Activated CD4-positive, alpha-beta memory T cell treated with anti-CD3 and anti-CD28 coated beads, Interleukin-2, amount 10 ng/mL, durations not matched to agents 7 days and 5 days (primary cell): ENCODE measurements around the gene CNTNAP2. TPM values are rescaled to one million over a fixed set of nuclear protein-coding genes. Genes with fewer than 3 reads are reported as not detected.

ENCODE experiments used
- CTCF ChIA-PET: fragments of 350-600 bp; sonication (Branson Sonifier 250); formaldehyde crosslinking; loops from one replicate; lab custom pipeline; 2021; ENCODE audit warnings: antibody characterized with exemption, inconsistent platforms; lab: Charles Lee
- POLR2A ChIA-PET: fragments of 350-600 bp; sonication (Branson Sonifier 250); formaldehyde crosslinking; loops from one replicate; lab custom pipeline; 2021; ENCODE audit warnings: antibody characterized with exemption; lab: Charles Lee
- DNase-seq: peaks from one replicate; pipeline ENCODE4 v3.0.0-alpha.2; 2020
- H3K27ac Mint-ChIP-seq: one replicate; pipeline ENCODE4 v1.8.0; 2021; ENCODE audit warnings: mild to moderate bottlenecking, mixed read lengths
- H3K27me3 Mint-ChIP-seq: one replicate; pipeline ENCODE4 v1.8.0; 2021; ENCODE audit warnings: mixed read lengths
- H3K36me3 Mint-ChIP-seq: one replicate; pipeline ENCODE4 v1.8.0; 2021; ENCODE audit warnings: low read depth, mixed read lengths
- H3K4me1 Mint-ChIP-seq: one replicate; pipeline ENCODE4 v1.8.0; 2021; ENCODE audit warnings: mixed read lengths
- H3K4me3 Mint-ChIP-seq: one replicate; pipeline ENCODE4 v1.8.0; 2021; ENCODE audit warnings: mild to moderate bottlenecking, mixed read lengths
- H3K9me3 Mint-ChIP-seq: one replicate; pipeline ENCODE4 v1.8.0; 2021; ENCODE audit warnings: mixed read lengths
- total RNA-seq, 2 experiments: library from RNA; stranded (reverse); gene quantifications; one replicate each; pipeline ENCODE4 v1.2.3, GENCODE V29; 2021

Gene CNTNAP2
- total RNA-seq, 2 experiments from 2014 or later: not detected

GRCh38 chr7:147982307-147982706 is 1865.7 kb downstream of the CNTNAP2 start:
- CTCF ChIA-PET: no interaction called here
- no peaks in the 10 kb centered on the region for H3K36me3 Mint-ChIP-seq
- H3K27me3 Mint-ChIP-seq: no peaks in the 10 kb centered on the region
- H3K4me3 Mint-ChIP-seq: no peak overlapping the region
- DNase-seq: no peak
- no peak overlapping the region for H3K27ac Mint-ChIP-seq
- no peaks in the 10 kb centered on the region for H3K4me1 Mint-ChIP-seq
- no peaks in the 10 kb centered on the region for H3K9me3 Mint-ChIP-seq
- POLR2A ChIA-PET: no interaction called here

GRCh38 chr7:147984265-147984664 is 1867.7 kb downstream of the CNTNAP2 start:
- H3K4me1 Mint-ChIP-seq: no peaks in the 10 kb centered on the region
- CTCF ChIA-PET: no interaction called here
- DNase-seq: no peak

GRCh38 chr7:147990079-147990478 is 1873.5 kb downstream of the CNTNAP2 start:
- Mint-ChIP-seq H3K9me3 (no peaks in the 10 kb centered on the region), H3K36me3 (no peaks in the 10 kb centered on the region), H3K4me3 (no peak overlapping the region), H3K27ac (no peak overlapping the region), H3K27me3 (no peaks in the 10 kb centered on the region), H3K4me1 (no peaks in the 10 kb centered on the region)
- no peak for DNase-seq
- POLR2A ChIA-PET: no interaction called here
- CTCF ChIA-PET: no interaction called here

More at GRCh38 chr7:147984265-147984664, 1867.7 kb downstream of the CNTNAP2 start:
- POLR2A ChIA-PET: no interaction called here
- Mint-ChIP-seq H3K36me3 (no peaks in the 10 kb centered on the region), H3K27me3 (no peaks in the 10 kb centered on the region), H3K27ac (no peak overlapping the region), H3K4me3 (no peak overlapping the region), H3K9me3 (no peaks in the 10 kb centered on the region)

GRCh38 chr7:147990942-147991341 is 1874.3 kb downstream of the CNTNAP2 start:
- POLR2A ChIA-PET: no interaction called here
- DNase-seq: no peak
- CTCF ChIA-PET: no interaction called here
- Mint-ChIP-seq H3K27ac (no peak overlapping the region), H3K27me3 (no peaks in the 10 kb centered on the region), H3K4me3 (no peak overlapping the region), H3K36me3 (no peaks in the 10 kb centered on the region), H3K9me3 (no peaks in the 10 kb centered on the region), H3K4me1 (no peaks in the 10 kb centered on the region)

GRCh38 chr7:147992698-147993097 is 1876.1 kb downstream of the CNTNAP2 start:
- POLR2A ChIA-PET: no interaction called here
- H3K36me3 Mint-ChIP-seq: no peaks in the 10 kb centered on the region
- CTCF ChIA-PET: no interaction called here
- no peaks in the 10 kb centered on the region for H3K27me3 Mint-ChIP-seq
- DNase-seq: no peak
- H3K4me3 Mint-ChIP-seq: no peak overlapping the region
- H3K9me3 Mint-ChIP-seq: peaks cover 3% of the 10 kb centered on the region
- H3K27ac Mint-ChIP-seq: no peak overlapping the region
- H3K4me1 Mint-ChIP-seq: no peaks in the 10 kb centered on the region

GRCh38 chr7:147997636-147998035 is 1881.0 kb downstream of the CNTNAP2 start:
- Mint-ChIP-seq H3K27me3 (no peaks in the 10 kb centered on the region), H3K36me3 (no peaks in the 10 kb centered on the region), H3K4me1 (no peaks in the 10 kb centered on the region), H3K4me3 (no peak overlapping the region), H3K27ac (no peak overlapping the region), H3K9me3 (peaks cover 4% of the 10 kb centered on the region)
- CTCF ChIA-PET: no interaction called here
- POLR2A ChIA-PET: no interaction called here
- no peak for DNase-seq

GRCh38 chr7:147999962-148000361 is 1883.4 kb downstream of the CNTNAP2 start:
- Mint-ChIP-seq H3K27ac (no peak overlapping the region), H3K4me3 (no peak overlapping the region), H3K27me3 (no peaks in the 10 kb centered on the region), H3K4me1 (no peaks in the 10 kb centered on the region), H3K9me3 (peaks cover 4% of the 10 kb centered on the region), H3K36me3 (no peaks in the 10 kb centered on the region)
- POLR2A ChIA-PET: no interaction called here
- CTCF ChIA-PET: no interaction called here
- no peak for DNase-seq

GRCh38 chr7:148011753-148012152 is 1895.2 kb downstream of the CNTNAP2 start:
- H3K4me3 Mint-ChIP-seq: no peak overlapping the region
- H3K27me3 Mint-ChIP-seq: no peaks in the 10 kb centered on the region
- no peak for DNase-seq
- H3K36me3 Mint-ChIP-seq: no peaks in the 10 kb centered on the region
- no peaks in the 10 kb centered on the region for H3K9me3 Mint-ChIP-seq
- H3K27ac Mint-ChIP-seq: no peak overlapping the region
- POLR2A ChIA-PET: no interaction called here
- CTCF ChIA-PET: no interaction called here
- no peaks in the 10 kb centered on the region for H3K4me1 Mint-ChIP-seq

- Mint-ChIP-seq H3K27me3 (no peaks in the 10 kb centered on the region), H3K36me3 (no peaks in the 10 kb centered on the region), H3K27ac (no peak overlapping the region), H3K9me3 (no peaks in the 10 kb centered on the region), H3K4me3 (no peak overlapping the region), H3K4me1 (no peaks in the 10 kb centered on the region)
- ChIA-PET POLR2A (no interaction called here), CTCF (no interaction called here)
- DNase-seq: no peak
Observed at GRCh38 chr7:148014001-148014400, 1897.4 kb downstream of the CNTNAP2 start.

GRCh38 chr7:148014541-148014940 is 1897.9 kb downstream of the CNTNAP2 start:
- Mint-ChIP-seq H3K27ac (no peak overlapping the region), H3K4me1 (no peaks in the 10 kb centered on the region)
- CTCF ChIA-PET: no interaction called here

GRCh38 chr7:148017126-148017525 is 1900.5 kb downstream of the CNTNAP2 start:
- Mint-ChIP-seq H3K4me1 (no peaks in the 10 kb centered on the region), H3K36me3 (no peaks in the 10 kb centered on the region), H3K27me3 (no peaks in the 10 kb centered on the region), H3K9me3 (peaks cover 3% of the 10 kb centered on the region), H3K4me3 (no peak overlapping the region), H3K27ac (no peak overlapping the region)
- ChIA-PET POLR2A (no interaction called here), CTCF (no interaction called here)
- DNase-seq: no peak

More at GRCh38 chr7:148014541-148014940, 1897.9 kb downstream of the CNTNAP2 start:
- Mint-ChIP-seq H3K36me3 (no peaks in the 10 kb centered on the region), H3K4me3 (no peak overlapping the region), H3K9me3 (no peaks in the 10 kb centered on the region), H3K27me3 (no peaks in the 10 kb centered on the region)
- no peak for DNase-seq
- POLR2A ChIA-PET: no interaction called here

GRCh38 chr7:148020679-148021078 is 1904.1 kb downstream of the CNTNAP2 start:
- Mint-ChIP-seq H3K27me3 (no peaks in the 10 kb centered on the region), H3K36me3 (no peaks in the 10 kb centered on the region), H3K4me3 (no peak overlapping the region), H3K4me1 (no peaks in the 10 kb centered on the region), H3K9me3 (peaks cover 3% of the 10 kb centered on the region), H3K27ac (no peak overlapping the region)
- ChIA-PET CTCF (no interaction called here), POLR2A (no interaction called here)
- DNase-seq: no peak

- Mint-ChIP-seq H3K9me3 (peaks cover 3% of the 10 kb centered on the region), H3K4me1 (no peaks in the 10 kb centered on the region), H3K4me3 (no peak overlapping the region), H3K36me3 (no peaks in the 10 kb centered on the region), H3K27ac (no peak overlapping the region), H3K27me3 (no peaks in the 10 kb centered on the region)
- CTCF ChIA-PET: no interaction called here
- DNase-seq: no peak
- POLR2A ChIA-PET: no interaction called here
Observed at GRCh38 chr7:148021507-148022045, 1905.0 kb downstream of the CNTNAP2 start.

GRCh38 chr7:148022832-148023231 is 1906.2 kb downstream of the CNTNAP2 start:
- DNase-seq: no peak
- no peaks in the 10 kb centered on the region for H3K4me1 Mint-ChIP-seq
- H3K27me3 Mint-ChIP-seq: no peaks in the 10 kb centered on the region
- H3K36me3 Mint-ChIP-seq: no peaks in the 10 kb centered on the region
- CTCF ChIA-PET: no interaction called here
- no peak overlapping the region for H3K27ac Mint-ChIP-seq
- no peak overlapping the region for H3K4me3 Mint-ChIP-seq
- peaks cover 3% of the 10 kb centered on the region for H3K9me3 Mint-ChIP-seq
- POLR2A ChIA-PET: no interaction called here
